BLaER1 treated with 17β-estradiol and CSF1 and Interleukin-3, amounts not matched to agents 10 nM and 100 nM (cell line): Measurements from ENCODE around the gene AK5.
"Not testable (repeated sequence)": the region's sequence is repeated elsewhere in the genome, so short reads cannot be mapped to it uniquely, and the experiment has no call there.

Source experiments
- H3K27ac ChIP-seq, 11 experiments: shearing (Covaris generic); formaldehyde crosslinking; 2 replicates each; pipeline ENCODE4 v1.8.1; 2022
- H3K27me3 ChIP-seq, 11 experiments: shearing (Covaris generic); formaldehyde crosslinking; 2 replicates each; pipeline ENCODE4 v1.8.1; 2022
- H3K36me3 ChIP-seq, 11 experiments: shearing (Covaris generic); formaldehyde crosslinking; 2 replicates each; pipeline ENCODE4 v1.8.1; 2022
- H3K4me1 ChIP-seq, 10 experiments: shearing (Covaris generic); formaldehyde crosslinking; 2 replicates each; pipeline ENCODE4 v1.8.1; 2022
- H3K4me2 ChIP-seq, 11 experiments: shearing (Covaris generic); formaldehyde crosslinking; 2 replicates each; pipeline ENCODE4 v1.8.1; 2022
- H3K4me3 ChIP-seq, 10 experiments: shearing (Covaris generic); formaldehyde crosslinking; 2 replicates each; pipeline ENCODE4 v1.8.1; 2022
- H3K9ac ChIP-seq, 11 experiments: shearing (Covaris generic); formaldehyde crosslinking; 2 replicates each; pipeline ENCODE4 v1.8.1; 2022
- H3K9me3 ChIP-seq, 11 experiments: shearing (Covaris generic); formaldehyde crosslinking; replicated peaks in 1 of 11; 2 replicates each; pipeline ENCODE4 v1.8.1; 2022
- H4K20me1 ChIP-seq, 11 experiments: shearing (Covaris generic); formaldehyde crosslinking; 2 replicates each; pipeline ENCODE4 v1.8.1; 2022
- Cebpa-rat ChIP-seq, 11 experiments: shearing (Covaris generic); IDR thresholded peaks; 2 replicates each; pipeline ENCODE4 v1.8.1; 2022

AK5 gene

GRCh38 chr1:77398152-77398551 is 116.3 kb downstream of the AK5 start:
- Histone ChIP-seq H3K9me3 (no peaks in the 10 kb centered on the region), H3K27ac (no peak overlapping the region), H3K27me3 (peaks cover 0 to 20% (median 0%) of the 10 kb centered on the region in 11 experiments; a peak in 2 of 22 replicates), H3K36me3 (no peaks in the 10 kb centered on the region), H3K9ac (no peak overlapping the region), H4K20me1 (no peaks in the 10 kb centered on the region), H3K4me2 (no peak overlapping the region), H3K4me3 (no peak overlapping the region), H3K4me1 (no peaks in the 10 kb centered on the region)
- no peak for TF ChIP-seq Cebpa-rat (IDR thresholded peaks at IDR 0.05)

- no peaks in the 10 kb centered on the region for H3K36me3 ChIP-seq
- H4K20me1 ChIP-seq = no peaks in the 10 kb centered on the region
- no peak overlapping the region for H3K4me3 ChIP-seq
- H3K4me1 ChIP-seq = no peaks in the 10 kb centered on the region
- no peak overlapping the region for H3K27ac ChIP-seq
- peaks cover 0 to 11% (median 5%) of the 10 kb centered on the region in 11 experiments; a peak in 6 of 22 replicates for H3K9me3 ChIP-seq
- no peak for TF ChIP-seq Cebpa-rat (IDR thresholded peaks at IDR 0.05)
- H3K4me2 ChIP-seq = no peak overlapping the region
- H3K9ac ChIP-seq = no peak overlapping the region
- H3K27me3 ChIP-seq = peaks cover 0 to 20% (median 0%) of the 10 kb centered on the region in 11 experiments; a peak in 2 of 22 replicates
Observed at GRCh38 chr1:77399250-77400086, 117.6 kb downstream of the AK5 start.

GRCh38 chr1:77400781-77401180 is 119.0 kb downstream of the AK5 start:
- peaks cover 0 to 33% (median 0%) of the 10 kb centered on the region in 11 experiments; a peak in 2 of 22 replicates for H3K27me3 ChIP-seq
- peaks cover 0 to 12% (median 5%) of the 10 kb centered on the region in 11 experiments; a peak in 6 of 22 replicates for H3K9me3 ChIP-seq
- no peak overlapping the region for H3K9ac ChIP-seq
- no peak overlapping the region for H3K4me2 ChIP-seq
- no peak overlapping the region for H3K4me3 ChIP-seq
- no peak for TF ChIP-seq Cebpa-rat (IDR thresholded peaks at IDR 0.05)
- no peaks in the 10 kb centered on the region; a peak in 1 of 22 replicates for H4K20me1 ChIP-seq
- H3K36me3 ChIP-seq = no peaks in the 10 kb centered on the region
- no peak overlapping the region for H3K27ac ChIP-seq
- no peaks in the 10 kb centered on the region for H3K4me1 ChIP-seq

GRCh38 chr1:77401384-77401783 is 119.6 kb downstream of the AK5 start:
- no peaks in the 10 kb centered on the region; a peak in 1 of 22 replicates for H4K20me1 ChIP-seq
- H3K9ac ChIP-seq = no peak overlapping the region
- no peak overlapping the region for H3K27ac ChIP-seq
- H3K4me1 ChIP-seq = no peaks in the 10 kb centered on the region
- H3K9me3 ChIP-seq = peaks cover 0 to 12% (median 5%) of the 10 kb centered on the region in 11 experiments; a peak in 6 of 22 replicates
- no peak for TF ChIP-seq Cebpa-rat (IDR thresholded peaks at IDR 0.05)
- no peak overlapping the region for H3K4me2 ChIP-seq
- H3K27me3 ChIP-seq = peaks cover 0 to 39% (median 0%) of the 10 kb centered on the region in 11 experiments; a peak in 3 of 22 replicates
- H3K4me3 ChIP-seq = no peak overlapping the region
- H3K36me3 ChIP-seq = no peaks in the 10 kb centered on the region

DNA sequence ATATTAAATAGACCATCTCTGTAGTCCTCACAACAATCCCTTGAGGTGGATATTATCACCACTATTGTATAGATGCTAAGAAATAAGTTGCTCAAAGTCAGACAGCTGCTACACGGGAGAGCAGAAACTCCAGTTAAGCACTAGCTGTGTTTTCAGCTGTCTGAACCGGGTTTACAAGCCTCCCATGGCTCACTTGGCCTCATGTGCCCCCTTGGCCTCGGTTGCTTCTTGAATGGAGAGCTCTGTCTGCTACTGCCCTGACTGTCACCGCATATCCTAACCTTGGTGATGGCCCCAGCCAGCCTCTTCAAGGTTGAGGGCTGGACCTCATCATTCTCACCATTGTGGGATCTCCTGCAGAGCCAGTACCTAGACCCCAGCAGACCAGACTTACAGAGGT is 123.4 kb downstream of the AK5 start:
- Histone ChIP-seq H3K4me3 (no peak overlapping the region), H4K20me1 (no peaks in the 10 kb centered on the region; a peak in 1 of 22 replicates), H3K4me1 (no peaks in the 10 kb centered on the region)

GRCh38 chr1:77406661-77407060 is 124.8 kb downstream of the AK5 start:
- no peaks in the 10 kb centered on the region for H3K36me3 ChIP-seq
- H3K9me3 ChIP-seq = peaks cover 0 to 23% (median 13%) of the 10 kb centered on the region in 11 experiments; a peak in 15 of 22 replicates
- no peak overlapping the region for H3K4me3 ChIP-seq
- H3K9ac ChIP-seq = no peak overlapping the region
- H3K4me1 ChIP-seq = peaks cover 0 to 6% (median 3%) of the 10 kb centered on the region in 10 experiments; a peak in 7 of 20 replicates
- no peaks in the 10 kb centered on the region; a peak in 1 of 22 replicates for H4K20me1 ChIP-seq
- no peak overlapping the region for H3K4me2 ChIP-seq
- H3K27me3 ChIP-seq = peaks cover 0 to 67% (median 0%) of the 10 kb centered on the region in 11 experiments; a peak in 5 of 22 replicates
- no peak overlapping the region for H3K27ac ChIP-seq
- TF ChIP-seq Cebpa-rat (IDR thresholded peaks at IDR 0.05) = no peak

More for the DNA sequence above, 123.4 kb downstream of the AK5 start:
- Histone ChIP-seq H3K9ac (no peak overlapping the region), H3K27me3 (peaks cover 0 to 63% (median 0%) of the 10 kb centered on the region in 11 experiments; a peak in 3 of 22 replicates), H3K36me3 (no peaks in the 10 kb centered on the region), H3K4me2 (no peak overlapping the region), H3K9me3 (peaks cover 0 to 23% (median 13%) of the 10 kb centered on the region in 11 experiments; a peak in 15 of 22 replicates), H3K27ac (no peak overlapping the region)
- no peak for TF ChIP-seq Cebpa-rat (IDR thresholded peaks at IDR 0.05)

DNA sequence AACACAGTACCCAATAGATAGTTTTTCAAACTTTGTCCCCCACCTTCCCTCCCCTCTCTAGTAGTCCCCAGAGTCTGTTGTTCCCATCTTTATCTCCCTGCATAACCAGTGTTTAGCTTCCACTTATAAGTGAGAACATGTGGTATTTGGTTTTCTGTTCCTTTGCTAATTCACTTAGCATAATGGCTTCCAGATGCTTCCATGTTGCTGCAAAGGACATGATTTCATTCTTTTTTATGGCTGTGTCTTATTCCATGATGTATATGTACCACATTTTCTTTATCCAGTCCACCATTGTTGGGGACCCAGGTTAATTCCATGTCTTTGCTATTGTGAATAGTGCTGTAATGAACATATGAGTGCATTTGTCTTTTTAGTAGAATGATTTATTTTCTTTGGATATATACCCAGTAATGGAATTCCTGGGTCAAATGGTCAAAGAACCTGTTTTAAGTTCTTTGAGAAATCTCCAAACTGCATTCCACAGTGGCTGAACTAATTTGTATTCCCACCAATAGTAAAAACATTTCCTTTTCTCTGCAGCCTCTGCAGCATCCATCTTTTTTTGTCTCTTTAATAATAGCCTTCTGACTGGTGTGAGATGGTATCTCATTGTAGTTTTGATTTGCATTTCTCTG is 126.0 kb downstream of the AK5 start:
- TF ChIP-seq Cebpa-rat (IDR thresholded peaks at IDR 0.05) = no peak
- H3K4me2 ChIP-seq = no peak overlapping the region
- H3K9me3 ChIP-seq = peaks cover 0 to 23% (median 14%) of the 10 kb centered on the region in 11 experiments; a peak in 15 of 22 replicates
- H3K27me3 ChIP-seq = peaks cover 0 to 76% (median 0%) of the 10 kb centered on the region in 11 experiments; a peak in 5 of 22 replicates
- no peak overlapping the region for H3K9ac ChIP-seq
- no peaks in the 10 kb centered on the region for H3K36me3 ChIP-seq
- H3K4me1 ChIP-seq = peaks cover 10 to 18% (median 15%) of the 10 kb centered on the region in 10 experiments
- H3K27ac ChIP-seq = no peak overlapping the region
- H4K20me1 ChIP-seq = peaks cover 0 to 4% (median 0%) of the 10 kb centered on the region in 11 experiments; a peak in 1 of 22 replicates
- H3K4me3 ChIP-seq = no peak overlapping the region

DNA sequence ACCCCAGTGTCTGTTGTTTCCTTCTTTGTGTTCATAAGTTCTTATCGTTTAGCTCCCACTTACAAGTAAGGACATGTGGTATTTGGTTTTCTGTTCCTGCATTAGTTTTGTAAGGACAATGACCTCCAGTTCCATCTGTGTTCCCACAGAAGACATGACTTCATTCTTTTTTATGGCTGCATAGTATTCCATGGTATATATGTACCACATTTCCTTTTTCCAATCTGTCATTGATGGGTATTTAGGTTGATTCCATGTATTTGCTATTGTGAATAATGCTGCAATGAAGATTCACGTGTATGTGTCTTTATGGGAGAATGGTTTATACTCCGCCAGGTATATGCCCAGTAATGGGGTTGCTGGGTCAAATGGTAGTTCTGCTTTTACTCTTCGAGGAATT is 127.1 kb downstream of the AK5 start:
- not testable (repeated sequence) for H3K36me3 ChIP-seq, H3K4me3 ChIP-seq, H3K4me2 ChIP-seq, H3K27ac ChIP-seq, H3K9ac ChIP-seq
- peaks cover 0 to 18% (median 14%) of the 10 kb centered on the region in 11 experiments; a peak in 15 of 22 replicates for H3K9me3 ChIP-seq
- peaks cover 0 to 11% (median 0%) of the 10 kb centered on the region in 11 experiments; a peak in 4 of 22 replicates for H4K20me1 ChIP-seq
- peaks cover 21 to 29% (median 26%) of the 10 kb centered on the region in 10 experiments for H3K4me1 ChIP-seq
- H3K27me3 ChIP-seq = peaks cover 0 to 83% (median 0%) of the 10 kb centered on the region in 11 experiments; a peak in 5 of 22 replicates
